Neural crest cell (in vitro differentiated cells): ENCODE data around the gene SLCO1C1. TPM values are rescaled to one million over a fixed set of nuclear protein-coding genes. Genes with fewer than 3 reads are reported as not detected.

Experiments
- DNase-seq: peaks from one replicate; pipeline ENCODE4 v3.0.0; 2021; ENCODE audit warnings: low read depth, mixed read lengths, low spot score
- H3K27ac Mint-ChIP-seq: one replicate; pipeline ENCODE4 v1.8.0; 2021; ENCODE audit warnings: mild to moderate bottlenecking, mixed read lengths; ENCODE audit not compliant: unreplicated experiment
- H3K27me3 Mint-ChIP-seq: 2 replicates; pipeline ENCODE4 v1.8.0; 2021; ENCODE audit warnings: low read depth, mild to moderate bottlenecking, mixed read lengths
- H3K36me3 Mint-ChIP-seq: 2 replicates; pipeline ENCODE4 v1.8.0; 2021; ENCODE audit warnings: low read depth, mild to moderate bottlenecking, mixed read lengths
- H3K4me1 Mint-ChIP-seq: 2 replicates; pipeline ENCODE4 v1.8.0; 2021; ENCODE audit warnings: mixed read lengths
- H3K4me3 Mint-ChIP-seq: one replicate; pipeline ENCODE4 v1.8.0; 2021; ENCODE audit warnings: mild to moderate bottlenecking, mixed read lengths
- H3K9me3 Mint-ChIP-seq: 2 replicates; pipeline ENCODE4 v1.8.0; 2021; ENCODE audit warnings: mixed read lengths
- CTCF ChIP-seq: fragments of 200-600 bp; sonication (generic); conservative IDR thresholded peaks from 2 replicates; pipeline ENCODE4 v1.5.0; 2021; ENCODE audit warnings: antibody characterized with exemption, mild to moderate bottlenecking
- total RNA-seq: library from RNA; stranded (reverse); gene quantifications from 2 replicates; pipeline ENCODE4 v1.2.1, GENCODE V29; 2021

Gene SLCO1C1
- total RNA-seq, 1 donor from 2014 or later: 1.5 TPM

GRCh38 chr12:20681334-20681733, 13.8 kb upstream of the SLCO1C1 start:
- no peak for DNase-seq
- H3K4me1 Mint-ChIP-seq: no peaks in the 10 kb centered on the region
- no peak overlapping the region for H3K4me3 Mint-ChIP-seq
- H3K27ac Mint-ChIP-seq: no peak overlapping the region
- no peak for TF ChIP-seq CTCF
- H3K36me3 Mint-ChIP-seq: peaks cover 8% of the 10 kb centered on the region
- peaks cover 5% of the 10 kb centered on the region for H3K9me3 Mint-ChIP-seq
- no peaks in the 10 kb centered on the region for H3K27me3 Mint-ChIP-seq

GRCh38 chr12:20696181-20696905, 1.2 kb downstream of the SLCO1C1 start:
- peaks cover 21% of the 10 kb centered on the region for H3K4me1 Mint-ChIP-seq
- no peaks in the 10 kb centered on the region for H3K36me3 Mint-ChIP-seq
- H3K27me3 Mint-ChIP-seq: no peaks in the 10 kb centered on the region
- no peak for DNase-seq
- no peak for TF ChIP-seq CTCF
- no peak overlapping the region for H3K4me3 Mint-ChIP-seq
- no peaks in the 10 kb centered on the region for H3K9me3 Mint-ChIP-seq
- H3K27ac Mint-ChIP-seq: no peak overlapping the region

- H3K27ac Mint-ChIP-seq: no peak overlapping the region
- no peak for TF ChIP-seq CTCF
- no peak overlapping the region for H3K4me3 Mint-ChIP-seq
- H3K36me3 Mint-ChIP-seq: no peaks in the 10 kb centered on the region
- no peaks in the 10 kb centered on the region for H3K9me3 Mint-ChIP-seq
- no peak for DNase-seq
- no peaks in the 10 kb centered on the region for H3K27me3 Mint-ChIP-seq
- peaks cover 2% of the 10 kb centered on the region for H3K4me1 Mint-ChIP-seq
Measured at GRCh38 chr12:20701106-20701505, 6.0 kb downstream of the SLCO1C1 start.

GRCh38 chr12:20704860-20705259, 9.7 kb downstream of the SLCO1C1 start:
- no peak for DNase-seq
- no peak for TF ChIP-seq CTCF
- Mint-ChIP-seq H3K9me3 (peaks cover 3% of the 10 kb centered on the region), H3K27ac (no peak overlapping the region), H3K36me3 (no peaks in the 10 kb centered on the region), H3K4me3 (no peak overlapping the region), H3K4me1 (no peaks in the 10 kb centered on the region), H3K27me3 (no peaks in the 10 kb centered on the region)

GRCh38 chr12:20711846-20712245, 16.7 kb downstream of the SLCO1C1 start:
- H3K4me1 Mint-ChIP-seq: no peaks in the 10 kb centered on the region
- no peaks in the 10 kb centered on the region for H3K36me3 Mint-ChIP-seq
- H3K4me3 Mint-ChIP-seq: no peak overlapping the region
- no peaks in the 10 kb centered on the region for H3K27me3 Mint-ChIP-seq
- H3K9me3 Mint-ChIP-seq: peaks cover 3% of the 10 kb centered on the region
- DNase-seq: no peak
- no peak for TF ChIP-seq CTCF
- no peak overlapping the region for H3K27ac Mint-ChIP-seq
